GM12878 (cell line): ENCODE data around the gene ACTA2.

Experiments used
- EZH2 ChIP-seq: IDR thresholded peaks from 2 replicates; pipeline ENCODE4 v1.6.1; 2012; ENCODE audit warnings: low read depth, mild to moderate bottlenecking, control low read depth, inconsistent platforms, low read length, borderline replicate concordance; ENCODE audit not compliant: control insufficient read depth
- RAD51 ChIP-seq: fragments of 450-650 bp; IDR thresholded peaks from 2 replicates; pipeline ENCODE4 v1.6.1; 2016; ENCODE audit warnings: moderate library complexity, mild to moderate bottlenecking, inconsistent platforms
- SMARCA5 ChIP-seq: fragments of 450-650 bp; IDR thresholded peaks from 2 replicates; pipeline ENCODE4 v1.6.1; 2017; ENCODE audit warnings: mild to moderate bottlenecking
- SMC3 ChIP-seq: IDR thresholded peaks from 2 replicates; pipeline ENCODE4 v1.6.1; 2011; ENCODE audit warnings: low read length, improper control_type of control experiment, borderline replicate concordance
- TCF3 ChIP-seq: IDR thresholded peaks from 2 replicates; pipeline ENCODE4 v1.6.1; 2012; ENCODE audit warnings: low read depth, mild to moderate bottlenecking, low read length, borderline replicate concordance; ENCODE audit not compliant: insufficient read depth
- TF ChIP-seq, protein P1 (sequence below), 3 experiments: IDR thresholded peaks in 2 of 3; conservative IDR thresholded peaks in 1 of 3; 2 replicates each; pipeline ENCODE4 v1.5.1; 2011; ENCODE audit warnings: low read depth in 3 of 3, low read length in 3 of 3, mild to moderate bottlenecking in 3 of 3, control low read depth in 2 of 3, moderate library complexity in 2 of 3, inconsistent platforms in 1 of 3, mixed read lengths in 1 of 3; ENCODE audit not compliant: control insufficient read depth in 2 of 3, insufficient read depth in 1 of 3; ENCODE audit errors: extremely low read depth in 1 of 3
- TF ChIP-seq, protein P2 (sequence below): fragments of 450-650 bp; formaldehyde crosslinking; IDR thresholded peaks from 2 replicates; pipeline ENCODE4 v1.5.0; 2022; ENCODE audit warnings: mild to moderate bottlenecking, missing genetic modification characterization
- TF ChIP-seq, protein P3 (sequence below): IDR thresholded peaks from 2 replicates; pipeline ENCODE4 v1.6.1; 2012; ENCODE audit warnings: low read depth, low read length, improper control_type of control experiment

DNA sequence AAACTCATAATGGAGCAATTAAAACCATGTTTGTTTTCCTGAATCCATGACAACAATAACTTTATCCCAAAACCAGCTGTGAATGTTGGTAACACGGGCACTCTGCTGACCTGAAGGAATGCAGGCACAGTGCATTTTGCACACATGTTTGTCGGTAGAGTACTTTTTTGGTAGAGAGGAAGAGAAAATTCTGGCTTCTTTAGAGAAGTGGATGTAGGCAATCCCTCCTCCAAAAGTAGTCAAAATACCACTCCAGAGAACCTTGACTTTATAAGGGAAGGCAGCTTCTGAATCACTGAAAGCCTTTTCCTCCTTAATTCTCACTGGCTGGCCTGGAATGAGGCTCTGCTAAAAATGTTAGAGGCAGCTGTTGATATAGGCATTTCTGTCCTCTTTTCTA is 15.8 kb upstream of the ACTA2 start:
- no peak for TF ChIP-seq EZH2
- no peak for TF ChIP-seq RAD51
- TF ChIP-seq, protein P1, sequence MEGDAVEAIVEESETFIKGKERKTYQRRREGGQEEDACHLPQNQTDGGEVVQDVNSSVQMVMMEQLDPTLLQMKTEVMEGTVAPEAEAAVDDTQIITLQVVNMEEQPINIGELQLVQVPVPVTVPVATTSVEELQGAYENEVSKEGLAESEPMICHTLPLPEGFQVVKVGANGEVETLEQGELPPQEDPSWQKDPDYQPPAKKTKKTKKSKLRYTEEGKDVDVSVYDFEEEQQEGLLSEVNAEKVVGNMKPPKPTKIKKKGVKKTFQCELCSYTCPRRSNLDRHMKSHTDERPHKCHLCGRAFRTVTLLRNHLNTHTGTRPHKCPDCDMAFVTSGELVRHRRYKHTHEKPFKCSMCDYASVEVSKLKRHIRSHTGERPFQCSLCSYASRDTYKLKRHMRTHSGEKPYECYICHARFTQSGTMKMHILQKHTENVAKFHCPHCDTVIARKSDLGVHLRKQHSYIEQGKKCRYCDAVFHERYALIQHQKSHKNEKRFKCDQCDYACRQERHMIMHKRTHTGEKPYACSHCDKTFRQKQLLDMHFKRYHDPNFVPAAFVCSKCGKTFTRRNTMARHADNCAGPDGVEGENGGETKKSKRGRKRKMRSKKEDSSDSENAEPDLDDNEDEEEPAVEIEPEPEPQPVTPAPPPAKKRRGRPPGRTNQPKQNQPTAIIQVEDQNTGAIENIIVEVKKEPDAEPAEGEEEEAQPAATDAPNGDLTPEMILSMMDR (IDR thresholded peaks at IDR 0.05 in 2 of 3, conservative IDR thresholded peaks at IDR 0.05 in 1 of 3; ENCODE audit: control insufficient read depth in 2 of 3, extremely low read depth in 1 of 3, insufficient read depth in 1 of 3, low read depth in 3 of 3, low read length in 3 of 3), result no peak
- TF ChIP-seq TCF3, result no peak
- no peak for TF ChIP-seq SMC3
- TF ChIP-seq, protein P2, sequence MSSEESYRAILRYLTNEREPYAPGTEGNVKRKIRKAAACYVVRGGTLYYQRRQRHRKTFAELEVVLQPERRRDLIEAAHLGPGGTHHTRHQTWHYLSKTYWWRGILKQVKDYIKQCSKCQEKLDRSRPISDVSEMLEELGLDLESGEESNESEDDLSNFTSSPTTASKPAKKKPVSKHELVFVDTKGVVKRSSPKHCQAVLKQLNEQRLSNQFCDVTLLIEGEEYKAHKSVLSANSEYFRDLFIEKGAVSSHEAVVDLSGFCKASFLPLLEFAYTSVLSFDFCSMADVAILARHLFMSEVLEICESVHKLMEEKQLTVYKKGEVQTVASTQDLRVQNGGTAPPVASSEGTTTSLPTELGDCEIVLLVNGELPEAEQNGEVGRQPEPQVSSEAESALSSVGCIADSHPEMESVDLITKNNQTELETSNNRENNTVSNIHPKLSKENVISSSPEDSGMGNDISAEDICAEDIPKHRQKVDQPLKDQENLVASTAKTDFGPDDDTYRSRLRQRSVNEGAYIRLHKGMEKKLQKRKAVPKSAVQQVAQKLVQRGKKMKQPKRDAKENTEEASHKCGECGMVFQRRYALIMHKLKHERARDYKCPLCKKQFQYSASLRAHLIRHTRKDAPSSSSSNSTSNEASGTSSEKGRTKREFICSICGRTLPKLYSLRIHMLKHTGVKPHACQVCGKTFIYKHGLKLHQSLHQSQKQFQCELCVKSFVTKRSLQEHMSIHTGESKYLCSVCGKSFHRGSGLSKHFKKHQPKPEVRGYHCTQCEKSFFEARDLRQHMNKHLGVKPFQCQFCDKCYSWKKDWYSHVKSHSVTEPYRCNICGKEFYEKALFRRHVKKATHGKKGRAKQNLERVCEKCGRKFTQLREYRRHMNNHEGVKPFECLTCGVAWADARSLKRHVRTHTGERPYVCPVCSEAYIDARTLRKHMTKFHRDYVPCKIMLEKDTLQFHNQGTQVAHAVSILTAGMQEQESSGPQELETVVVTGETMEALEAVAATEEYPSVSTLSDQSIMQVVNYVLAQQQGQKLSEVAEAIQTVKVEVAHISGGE (CRISPR knock-in tag), result no peak
- TF ChIP-seq SMARCA5, result no peak
- TF ChIP-seq, protein P3, sequence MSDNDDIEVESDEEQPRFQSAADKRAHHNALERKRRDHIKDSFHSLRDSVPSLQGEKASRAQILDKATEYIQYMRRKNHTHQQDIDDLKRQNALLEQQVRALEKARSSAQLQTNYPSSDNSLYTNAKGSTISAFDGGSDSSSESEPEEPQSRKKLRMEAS, result no peak
